T-cell (primary cell): ENCODE results near the gene RIC8A. TPM values are rescaled to one million over a fixed set of nuclear protein-coding genes. Genes with fewer than 3 reads are reported as not detected.

Source experiments
- ATAC-seq, 4 experiments: fragments of 200-7000 bp in 3 of 4; fragments of 150-1000 bp in 1 of 4; cut with Tn5 transposase; replicated peaks in 1 of 4; 1 replicate in 3 of 4; 2 replicates in 1 of 4; pipeline ENCODE4 v1.10.0; 2021; ENCODE audit warnings: moderate library complexity in 3 of 4, mild to moderate bottlenecking in 2 of 4, moderate number of reproducible peaks in 1 of 4
- CTCF ChIA-PET, 2 donors: fragments of 300-600 bp; sonication (Branson Sonifier 250); formaldehyde crosslinking; loops; one replicate each; lab custom pipeline; 2022; ENCODE audit warnings: antibody characterized with exemption in 2 of 2; lab: Charles Lee
- POLR2A ChIA-PET, 2 donors: fragments of 300-600 bp; sonication (Branson Sonifier 250); formaldehyde crosslinking; loops; one replicate each; lab custom pipeline; 2022; ENCODE audit warnings: antibody characterized with exemption in 2 of 2; lab: Charles Lee
- DNase-seq, 35 experiments: peaks; one replicate each; pipeline versions ENCODE4 v3.0.0 to v3.0.0-alpha.2; 2013 to 2023
- H3K27ac ChIP-seq: one replicate; pipeline ENCODE4 v1.5.1; 2013; ENCODE audit warnings: low read length
- H3K27me3 ChIP-seq, 2 experiments: replicated peaks in 1 of 2; 1 replicate in 1 of 2; 2 replicates in 1 of 2; pipeline versions ENCODE4 v1.6.1 to v1.7.0; 2013; ENCODE audit warnings: low read length in 1 of 2, mixed read lengths in 1 of 2; ENCODE audit not compliant: control insufficient read depth in 2 of 2, insufficient read depth in 2 of 2; ENCODE audit errors: extremely low read depth in 1 of 2
- H3K36me3 ChIP-seq, 2 donors: 1 replicate in 1 of 2; 2 replicates in 1 of 2; pipeline versions ENCODE4 v1.6.1 to v1.7.0; 2013; ENCODE audit warnings: low read length in 1 of 2; ENCODE audit not compliant: control insufficient read depth in 2 of 2, insufficient read depth in 1 of 2; ENCODE audit errors: extremely low read depth in 1 of 2
- H3K4me1 ChIP-seq, 2 experiments: 1 replicate in 1 of 2; 2 replicates in 1 of 2; pipeline versions ENCODE4 v1.6.1 to v1.7.0; 2013; ENCODE audit warnings: low read length in 2 of 2, mixed read lengths in 1 of 2; ENCODE audit not compliant: insufficient read depth in 2 of 2, control insufficient read depth in 1 of 2; ENCODE audit errors: extremely low read depth in 1 of 2
- H3K4me3 ChIP-seq, 2 donors: 1 replicate in 1 of 2; 2 replicates in 1 of 2; pipeline versions ENCODE4 v1.5.1 to v1.7.0; 2013; ENCODE audit warnings: mild to moderate bottlenecking in 2 of 2, low read length in 1 of 2, moderate library complexity in 1 of 2; ENCODE audit not compliant: control insufficient read depth in 1 of 2; ENCODE audit errors: extremely low read depth in 1 of 2
- H3K9me3 ChIP-seq: 2 replicates; pipeline ENCODE4 v1.7.0; 2013
- H3K27ac Mint-ChIP-seq, 2 donors: one replicate each; pipeline ENCODE4 v1.8.0; 2020 to 2021; ENCODE audit warnings: mild to moderate bottlenecking in 2 of 2, mixed read lengths in 2 of 2
- H3K27me3 Mint-ChIP-seq, 2 donors: one replicate each; pipeline ENCODE4 v1.8.0; 2021 to 2022; ENCODE audit warnings: mixed read lengths in 2 of 2
- H3K36me3 Mint-ChIP-seq: one replicate; pipeline ENCODE4 v1.8.0; 2021; ENCODE audit warnings: mixed read lengths
- H3K4me1 Mint-ChIP-seq, 3 donors: one replicate each; pipeline ENCODE4 v1.8.0; 2020 to 2022; ENCODE audit warnings: mixed read lengths in 3 of 3, mild to moderate bottlenecking in 1 of 3
- H3K4me3 Mint-ChIP-seq, 3 donors: one replicate each; pipeline ENCODE4 v1.8.0; 2020 to 2022; ENCODE audit warnings: mild to moderate bottlenecking in 3 of 3, mixed read lengths in 3 of 3, moderate library complexity in 3 of 3
- H3K9me3 Mint-ChIP-seq, 3 donors: one replicate each; pipeline ENCODE4 v1.8.0; 2020 to 2022; ENCODE audit warnings: mixed read lengths in 3 of 3
- WGBS: methylation state at CpG from one replicate; pipeline ENCODE4 v1.1.5; 2013; ENCODE audit warnings: missing lambda C conversion rate; ENCODE audit not compliant: insufficient coverage; 5-methylcytosine and 5-hydroxymethylcytosine counted together
- total RNA-seq, 35 experiments: library from RNA in 6 of 35; stranded (reverse) in 6 of 35; fragments of 120-200 nt in 1 of 35; gene quantifications; one replicate each; pipeline versions ENCODE4 v1.2.1 to v1.2.4 and lab custom pipeline; 2013 to 2026

RIC8A gene
- total RNA-seq, 5 donors from 2014 or later (not counting 1 experiment from before 2014, with no cell fraction given): 87.4 to 151 (median 117) TPM

DNA sequence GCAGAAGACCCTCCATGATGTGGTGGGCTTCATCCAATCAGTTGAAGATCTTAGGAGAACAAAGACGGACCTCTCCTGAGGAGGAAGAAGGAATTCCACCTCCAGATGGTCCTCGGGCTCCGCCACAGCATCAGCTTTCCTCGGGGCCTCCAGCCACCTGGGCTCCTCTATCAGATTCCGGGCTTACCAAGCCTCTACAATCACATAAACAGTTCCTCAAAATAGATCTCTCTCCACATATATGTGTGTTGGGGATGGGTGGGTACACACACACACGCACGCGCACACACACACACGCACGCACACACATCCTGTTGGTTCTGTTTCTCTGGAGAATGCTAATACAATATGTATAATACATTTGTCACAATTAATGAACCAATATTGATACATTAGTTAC lies 51.9 kb downstream of the RIC8A start:
- Mint-ChIP-seq H3K27ac (no peak overlapping the region), H3K4me1 (peaks cover 0 to 11% (median 2%) of the 10 kb centered on the region in 3 donors), H3K27me3 (peaks cover 0 to 4% of the 10 kb centered on the region in 2 donors), H3K9me3 (no peaks in the 10 kb centered on the region), H3K36me3 (no peaks in the 10 kb centered on the region), H3K4me3 (no peak overlapping the region)
- Histone ChIP-seq H3K27ac (no peak overlapping the region), H3K4me1 (no peaks in the 10 kb centered on the region), H3K9me3 (no peaks in the 10 kb centered on the region), H3K27me3 (peaks cover 0 to 7% of the 10 kb centered on the region in 2 experiments), H3K36me3 (no peaks in the 10 kb centered on the region), H3K4me3 (no peak overlapping the region)
- WGBS: no CpG with 5 or more reads among the region's 10 CpGs
- ATAC-seq: no peak
- POLR2A ChIA-PET: interaction anchor here in 1 of 2 donors (0.6 kb wide), 1 partner anchor 46 kb away, joined by 5 read pairs; no protein-coding TSS in a partner anchor
- DNase-seq: no peak
- CTCF ChIA-PET: no interaction called here

DNA sequence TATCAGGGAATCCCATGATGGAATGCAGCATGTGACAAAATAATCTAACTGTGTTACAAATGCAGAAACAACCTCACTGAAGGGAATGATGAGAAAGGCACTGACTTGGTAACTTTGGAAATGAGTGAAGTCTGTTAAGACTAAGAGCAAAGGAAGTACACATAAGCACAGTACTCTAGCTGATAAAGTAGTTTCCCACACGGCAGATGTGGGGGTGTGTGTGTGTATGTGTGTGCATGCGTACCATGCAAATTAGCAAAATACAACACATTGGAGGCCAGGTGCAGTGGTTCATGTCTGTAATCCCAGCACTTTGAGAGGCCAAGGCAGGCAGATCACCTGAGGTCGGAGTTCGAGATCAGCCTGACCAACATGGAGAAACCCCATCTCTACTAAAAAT lies 54.1 kb downstream of the RIC8A start:
- ATAC-seq: no peak
- Histone ChIP-seq H3K9me3 (no peaks in the 10 kb centered on the region), H3K27ac (no peak overlapping the region), H3K4me1 (peaks cover 0 to under 1% of the 10 kb centered on the region in 2 experiments), H3K27me3 (peaks cover 0 to 7% of the 10 kb centered on the region in 2 experiments), H3K4me3 (no peak overlapping the region), H3K36me3 (no peaks in the 10 kb centered on the region)
- H3K27ac Mint-ChIP-seq: no peak overlapping the region
- H3K36me3 Mint-ChIP-seq: no peaks in the 10 kb centered on the region
- no peaks in the 10 kb centered on the region for H3K9me3 Mint-ChIP-seq
- no peak for DNase-seq
- no peak overlapping the region for H3K4me3 Mint-ChIP-seq
- POLR2A ChIA-PET: interaction anchor here in 1 of 2 donors (1.0 kb wide), 1 partner anchor 13 kb away, joined by 4 read pairs; no protein-coding TSS in a partner anchor
- CTCF ChIA-PET: interaction anchor here in 1 of 2 donors (1.3 kb wide), 1 partner anchor 13 kb away, joined by 5 read pairs; no protein-coding TSS in a partner anchor
- H3K27me3 Mint-ChIP-seq: peaks cover 0 to 4% of the 10 kb centered on the region in 2 donors
- 100% methylated on average over 1 of the region's 4 CpGs for WGBS
- peaks cover 1 to 11% (median 4%) of the 10 kb centered on the region in 3 donors for H3K4me1 Mint-ChIP-seq

Other genes with a start within 250 kb of the RIC8A start
- gene SCGB1C1, start 14.6 kb upstream of the RIC8A start, total RNA-seq: not detected
- gene BET1L, start 309 bp upstream of the RIC8A start, total RNA-seq: 100 to 1,000 TPM in 3 of 5 donors, 10 to 100 TPM in 2; 68.4 to 106 (median 102) TPM
- gene SIRT3, start 28.6 kb downstream of the RIC8A start, total RNA-seq: 10 to 100 TPM; 22.0 to 33.0 (median 26.3) TPM
- gene PSMD13, start 29.3 kb downstream of the RIC8A start, total RNA-seq: 100 to 1,000 TPM in 4 of 5 donors, 10 to 100 TPM in 1; 74.0 to 115 (median 108) TPM
- gene NLRP6, start 70.7 kb downstream of the RIC8A start, total RNA-seq: 10 to 100 TPM in 3 of 5 donors, 1 to 10 TPM in 2; 6.7 to 27.7 (median 20.9) TPM
- gene PGGHG, start 81.4 kb downstream of the RIC8A start, total RNA-seq: 100 to 1,000 TPM; 252 to 818 (median 459) TPM
- gene IFITM5, start 91.8 kb downstream of the RIC8A start, total RNA-seq: not detected
- gene IFITM2, start 100.1 kb downstream of the RIC8A start, total RNA-seq: 100 to 1,000 TPM; 276 to 654 (median 359) TPM
- gene IFITM1, start 106.3 kb downstream of the RIC8A start, total RNA-seq: 100 to 1,000 TPM; 201 to 427 (median 243) TPM
- gene IFITM3, start 113.2 kb downstream of the RIC8A start, total RNA-seq: 10 to 100 TPM in 4 of 5 donors, 1 to 10 TPM in 1; 2.1 to 35.5 (median 17.6) TPM
- 1 to 10 TPM; 1.7 to 5.6 (median 2.8) TPM for gene B4GALNT4, start 161.8 kb downstream of the RIC8A start, total RNA-seq
- gene PKP3, start 186.5 kb downstream of the RIC8A start, total RNA-seq: under 1 TPM in 4 of 5 donors, not detected in 1; 0.32 to 0.85 (median 0.47) TPM
- 100 to 1,000 TPM; 395 to 488 (median 460) TPM for gene SIGIRR, start 207.3 kb downstream of the RIC8A start, total RNA-seq
- gene ANO9, start 234.3 kb downstream of the RIC8A start, total RNA-seq: 100 to 1,000 TPM; 103 to 128 (median 120) TPM
- gene PTDSS2, start 242.6 kb downstream of the RIC8A start, total RNA-seq: 10 to 100 TPM; 22.4 to 33.5 (median 28.7) TPM